ENCODE data around the gene SNAPC3. TPM values are rescaled to one million over a fixed set of nuclear protein-coding genes. Genes with fewer than 3 reads are reported as not detected.

SNAPC3 gene
- total and polyA plus RNA-seq, 7 experiments from 2014 or later = 10.1 to 44.4 (median 13.9) TPM

DNA sequence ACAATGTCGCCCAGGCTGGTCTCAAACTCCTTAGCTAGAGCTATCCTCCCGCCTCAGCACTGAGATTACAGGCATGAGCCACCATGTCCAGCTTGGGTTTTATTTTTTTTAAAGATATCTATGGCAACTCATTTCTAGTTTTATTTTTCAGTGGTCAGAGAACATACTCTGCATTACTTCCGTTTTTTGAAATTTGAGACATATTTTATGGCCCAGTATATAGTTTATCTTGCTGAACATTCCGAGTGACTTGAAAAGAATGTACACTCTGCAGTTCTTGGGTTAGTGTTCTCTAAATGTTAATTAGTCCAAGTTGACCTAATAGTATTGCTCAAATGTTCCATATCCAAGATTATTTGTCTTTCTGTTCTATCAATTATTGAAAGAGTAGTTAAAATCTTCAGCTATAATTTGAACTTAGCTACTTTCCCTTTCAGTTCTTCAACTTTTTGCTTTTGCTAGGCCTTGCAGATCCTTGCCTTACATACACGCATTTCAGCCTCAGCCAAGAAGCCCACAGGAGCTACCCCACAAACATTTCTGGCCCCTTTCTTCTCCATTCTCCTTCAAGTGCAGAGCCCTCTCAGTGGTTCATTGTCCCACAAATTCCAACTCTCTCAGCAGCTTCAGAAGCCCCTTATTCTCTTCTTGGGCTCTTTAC lies 22.3 kb upstream of the SNAPC3 start:
- Histone ChIP-seq H3K9me3 (ENCODE audit: control insufficient read depth in 2 of 3, low read length in 3 of 3) (peaks cover 0 to 7% (median 0%) of the 10 kb centered on the region in 3 experiments), H3K4me3 (ENCODE audit: low read length) (no peak overlapping the region), H3K36me3 (ENCODE audit: control insufficient read depth in 2 of 3, insufficient read depth in 3 of 3, low read length in 3 of 3) (no peaks in the 10 kb centered on the region), H3K27ac (ENCODE audit: low read depth, low read length) (no peak overlapping the region), H3K27me3 (ENCODE audit: control insufficient read depth in 2 of 2, insufficient read depth in 2 of 2, low read length in 2 of 2) (no peaks in the 10 kb centered on the region), H3K4me1 (ENCODE audit: control insufficient read depth in 2 of 2, insufficient read depth in 2 of 2, low read length in 2 of 2) (no peaks in the 10 kb centered on the region)
- no peaks in the 10 kb centered on the region for H3K4me1 Mint-ChIP-seq
- intact Hi-C loops (cut with micrococcal nuclease) = no loop called here
- CTCF ChIA-PET = interaction anchor here (1.0 kb wide), 1 partner anchor 45 kb away, joined by 4 read pairs; no protein-coding TSS in a partner anchor
- ATAC-seq = no peak
- no peak overlapping the region for H3K4me3 Mint-ChIP-seq
- peaks cover 0 to 7% (median 2%) of the 10 kb centered on the region in 5 donors for H3K36me3 Mint-ChIP-seq
- peaks cover 0 to 2% (median 0%) of the 10 kb centered on the region in 5 donors for H3K27me3 Mint-ChIP-seq
- peak overlapping the region in 1 of 9 donors; percentile 19 for H3K27ac Mint-ChIP-seq
- peaks cover 0 to 21% (median 8%) of the 10 kb centered on the region in 11 donors for H3K9me3 Mint-ChIP-seq
- POLR2A ChIA-PET = no interaction called here
- DNase-seq = no peak

DNA sequence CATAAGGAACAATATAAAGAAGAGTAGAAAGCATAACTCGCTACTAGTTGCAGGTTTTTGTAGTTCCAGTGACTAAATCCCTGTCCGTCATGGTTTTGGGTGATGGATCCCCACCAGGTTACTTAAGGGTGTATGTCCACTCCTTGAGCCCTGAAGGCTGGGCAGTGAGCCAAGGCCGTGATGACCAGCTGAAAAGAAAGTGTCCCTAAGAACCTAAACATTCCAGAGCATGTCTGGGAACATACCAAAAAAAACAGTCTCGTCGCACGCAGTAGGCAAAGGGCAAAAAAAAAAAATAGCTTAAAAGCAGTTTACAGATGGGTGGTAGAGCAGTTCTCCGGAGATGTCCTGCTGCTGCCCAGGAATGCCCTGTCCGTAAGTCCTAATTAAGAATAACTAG lies 21.4 kb upstream of the SNAPC3 start:
- ATAC-seq = no peak
- H3K27me3 ChIP-seq (ENCODE audit: control insufficient read depth in 2 of 2, insufficient read depth in 2 of 2, low read length in 2 of 2) = no peaks in the 10 kb centered on the region
- Mint-ChIP-seq H3K9me3 (peaks cover 0 to 24% (median 11%) of the 10 kb centered on the region in 11 donors), H3K4me3 (no peak overlapping the region), H3K4me1 (no peaks in the 10 kb centered on the region), H3K27ac (no peak overlapping the region), H3K27me3 (peaks cover 0 to 2% (median 0%) of the 10 kb centered on the region in 5 donors), H3K36me3 (peaks cover 0 to 7% (median 4%) of the 10 kb centered on the region in 5 donors)
- intact Hi-C loops (cut with micrococcal nuclease) = no loop called here
- H3K36me3 ChIP-seq (ENCODE audit: control insufficient read depth in 2 of 3, insufficient read depth in 3 of 3, low read length in 3 of 3) = no peaks in the 10 kb centered on the region
- ChIA-PET CTCF (no interaction called here), POLR2A (no interaction called here)
- H3K4me3 ChIP-seq (ENCODE audit: low read length) = no peak overlapping the region
- no peak for DNase-seq
- peaks cover 0 to 7% (median 0%) of the 10 kb centered on the region in 3 experiments for H3K9me3 ChIP-seq (ENCODE audit: control insufficient read depth in 2 of 3, low read length in 3 of 3)
- no peak overlapping the region for H3K27ac ChIP-seq (ENCODE audit: low read depth, low read length)
- H3K4me1 ChIP-seq (ENCODE audit: control insufficient read depth in 2 of 2, insufficient read depth in 2 of 2, low read length in 2 of 2) = no peaks in the 10 kb centered on the region

DNA sequence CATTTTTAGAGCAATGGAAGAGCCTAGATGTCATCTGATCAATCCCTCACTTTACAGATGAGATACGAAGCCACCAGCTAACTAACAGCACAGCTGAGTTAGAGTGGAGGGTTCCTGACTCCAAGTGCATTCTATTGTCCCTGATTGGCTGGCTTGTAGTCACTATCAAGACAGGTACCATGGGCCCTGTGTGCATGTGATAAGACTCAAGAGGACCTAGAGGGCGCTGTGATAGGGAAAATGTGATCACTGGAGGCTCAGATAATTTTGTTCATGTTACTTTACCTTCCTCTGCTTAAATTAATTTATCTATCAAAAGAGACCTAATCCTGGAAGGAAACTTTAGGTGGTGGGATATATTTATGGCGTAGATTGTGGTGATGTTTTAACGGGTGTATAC lies 19.5 kb upstream of the SNAPC3 start:
- Mint-ChIP-seq H3K27me3 (peaks cover 0 to 2% (median 0%) of the 10 kb centered on the region in 5 donors), H3K4me1 (no peaks in the 10 kb centered on the region), H3K9me3 (peaks cover 0 to 24% (median 11%) of the 10 kb centered on the region in 11 donors), H3K36me3 (peaks cover 0 to 7% (median 4%) of the 10 kb centered on the region in 5 donors), H3K4me3 (no peak overlapping the region), H3K27ac (no peak overlapping the region)
- H3K36me3 ChIP-seq (ENCODE audit: control insufficient read depth in 2 of 3, insufficient read depth in 3 of 3, low read length in 3 of 3) = no peaks in the 10 kb centered on the region
- no peak overlapping the region for H3K27ac ChIP-seq (ENCODE audit: low read depth, low read length)
- DNase-seq (no peak), ATAC-seq (peak; percentile 51)
- no peaks in the 10 kb centered on the region for H3K4me1 ChIP-seq (ENCODE audit: control insufficient read depth in 2 of 2, insufficient read depth in 2 of 2, low read length in 2 of 2)
- H3K4me3 ChIP-seq (ENCODE audit: low read length) = no peak overlapping the region
- H3K27me3 ChIP-seq (ENCODE audit: control insufficient read depth in 2 of 2, insufficient read depth in 2 of 2, low read length in 2 of 2) = no peaks in the 10 kb centered on the region
- ChIA-PET POLR2A (no interaction called here), CTCF (no interaction called here)
- peaks cover 0 to 7% (median 0%) of the 10 kb centered on the region in 3 experiments for H3K9me3 ChIP-seq (ENCODE audit: control insufficient read depth in 2 of 3, low read length in 3 of 3)
- intact Hi-C loops (cut with micrococcal nuclease) = no loop called here

DNA sequence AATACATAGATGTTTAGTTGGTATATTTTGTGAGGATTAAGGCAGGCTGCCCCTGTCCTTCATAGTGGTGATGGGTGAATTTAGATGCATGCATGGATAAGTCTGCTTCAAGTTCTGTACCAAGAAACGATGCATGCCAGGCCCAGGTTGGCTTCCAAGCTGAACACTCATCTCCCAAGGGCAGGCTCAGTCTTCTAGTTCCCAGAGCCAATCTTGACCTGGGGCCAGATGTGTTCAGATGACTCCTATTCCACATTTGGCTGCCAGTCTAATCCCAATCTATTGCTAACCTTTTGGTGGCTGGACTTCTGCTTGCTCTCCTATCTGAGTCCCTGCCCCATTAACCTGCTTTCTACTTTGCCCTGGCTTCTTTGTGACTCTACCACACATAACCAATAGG lies 18.5 kb upstream of the SNAPC3 start:
- Mint-ChIP-seq H3K36me3 (peaks cover 0 to 7% (median 4%) of the 10 kb centered on the region in 5 donors), H3K27ac (peak overlapping the region in 1 of 9 donors; percentile 14), H3K27me3 (peaks cover 0 to 2% (median 0%) of the 10 kb centered on the region in 5 donors), H3K4me3 (no peak overlapping the region), H3K4me1 (no peaks in the 10 kb centered on the region), H3K9me3 (peaks cover 0 to 24% (median 10%) of the 10 kb centered on the region in 11 donors)
- H3K9me3 ChIP-seq (ENCODE audit: control insufficient read depth in 2 of 3, low read length in 3 of 3) = peaks cover 0 to 7% (median 0%) of the 10 kb centered on the region in 3 experiments
- H3K4me3 ChIP-seq (ENCODE audit: low read length) = no peak overlapping the region
- H3K27ac ChIP-seq (ENCODE audit: low read depth, low read length) = no peak overlapping the region
- intact Hi-C loops (cut with micrococcal nuclease) = no loop called here
- ChIA-PET CTCF (interaction anchor here (0.8 kb wide), 1 partner anchor 29 kb away, joined by 3 read pairs; no protein-coding TSS in a partner anchor), POLR2A (no interaction called here)
- no peak for ATAC-seq
- no peak for DNase-seq
- no peaks in the 10 kb centered on the region for H3K36me3 ChIP-seq (ENCODE audit: control insufficient read depth in 2 of 3, insufficient read depth in 3 of 3, low read length in 3 of 3)
- H3K27me3 ChIP-seq (ENCODE audit: control insufficient read depth in 2 of 2, insufficient read depth in 2 of 2, low read length in 2 of 2) = no peaks in the 10 kb centered on the region
- H3K4me1 ChIP-seq (ENCODE audit: control insufficient read depth in 2 of 2, insufficient read depth in 2 of 2, low read length in 2 of 2) = no peaks in the 10 kb centered on the region

DNA sequence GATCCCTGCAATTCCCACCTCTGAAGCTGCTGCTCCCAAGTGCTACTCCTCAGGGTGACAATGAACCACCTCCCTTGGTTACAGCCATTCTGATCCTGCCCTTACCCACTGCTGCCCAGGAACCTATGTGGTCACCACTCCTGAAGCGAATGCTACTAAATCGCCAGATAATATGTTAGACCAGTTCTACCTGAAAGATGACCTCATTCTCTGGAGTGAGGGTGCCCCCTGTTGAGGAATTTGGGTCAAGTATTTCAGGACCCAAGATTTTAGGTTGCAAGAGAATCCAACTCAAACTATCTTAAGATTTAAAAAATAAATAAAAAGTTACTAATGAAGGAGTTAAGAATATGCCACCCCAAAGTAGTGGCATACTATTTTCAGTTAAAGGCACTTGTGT lies 5.8 kb upstream of the SNAPC3 start:
- Mint-ChIP-seq H3K9me3 (peaks cover 0 to 3% (median 0%) of the 10 kb centered on the region in 11 donors), H3K4me3 (no peak overlapping the region), H3K27ac (no peak overlapping the region), H3K4me1 (peaks cover 0 to 10% (median 2%) of the 10 kb centered on the region in 7 donors), H3K27me3 (peaks cover 0 to 7% (median 0%) of the 10 kb centered on the region in 5 donors), H3K36me3 (no peaks in the 10 kb centered on the region)
- H3K4me3 ChIP-seq (ENCODE audit: low read length) = no peak overlapping the region
- no peaks in the 10 kb centered on the region for H3K27me3 ChIP-seq (ENCODE audit: control insufficient read depth in 2 of 2, insufficient read depth in 2 of 2, low read length in 2 of 2)
- no peak overlapping the region for H3K27ac ChIP-seq (ENCODE audit: low read depth, low read length)
- H3K4me1 ChIP-seq (ENCODE audit: control insufficient read depth in 2 of 2, insufficient read depth in 2 of 2, low read length in 2 of 2) = no peaks in the 10 kb centered on the region
- ChIA-PET POLR2A (no interaction called here), CTCF (interaction anchor here (0.8 to 1.2 kb wide), 3 partner anchors 206 to 297 kb away, joined by 3 read pairs; no protein-coding TSS in a partner anchor)
- ATAC-seq = no peak
- H3K36me3 ChIP-seq (ENCODE audit: control insufficient read depth in 2 of 3, insufficient read depth in 3 of 3, low read length in 3 of 3) = no peaks in the 10 kb centered on the region
- DNase-seq = peak in 7 of 9 donors; percentile 21 to 45 (median 39)
- no peaks in the 10 kb centered on the region for H3K9me3 ChIP-seq (ENCODE audit: control insufficient read depth in 2 of 3, low read length in 3 of 3)
- intact Hi-C loops (cut with micrococcal nuclease) = loop anchor here (1.0 to 2.0 kb wide), 5 partner anchors 62 to 312 kb away; no protein-coding TSS in a partner anchor

DNA sequence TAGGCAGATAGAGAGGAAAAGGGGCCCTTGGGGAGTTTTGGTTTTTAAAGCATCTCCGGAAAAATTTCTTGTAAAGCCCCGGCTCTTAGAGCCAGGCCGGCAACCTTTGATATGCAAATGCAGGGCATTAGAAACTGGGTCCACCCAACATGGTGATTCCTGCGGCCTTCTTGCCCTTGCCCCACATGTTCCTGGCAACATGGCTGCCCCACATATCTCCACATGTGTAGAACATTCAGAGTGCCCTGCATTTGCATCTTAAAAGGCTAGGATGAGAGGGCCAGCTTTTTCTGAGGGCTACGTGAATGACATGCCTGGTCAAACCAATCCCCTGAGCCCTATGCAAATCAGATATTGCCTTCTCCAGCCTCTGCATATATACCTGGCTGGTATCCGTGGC lies 5.0 kb upstream of the SNAPC3 start:
- Histone ChIP-seq H3K36me3 (ENCODE audit: control insufficient read depth in 2 of 3, insufficient read depth in 3 of 3, low read length in 3 of 3) (no peaks in the 10 kb centered on the region), H3K4me3 (ENCODE audit: low read length) (no peak overlapping the region), H3K9me3 (ENCODE audit: control insufficient read depth in 2 of 3, low read length in 3 of 3) (no peaks in the 10 kb centered on the region), H3K27ac (ENCODE audit: low read depth, low read length) (no peak overlapping the region), H3K4me1 (ENCODE audit: control insufficient read depth in 2 of 2, insufficient read depth in 2 of 2, low read length in 2 of 2) (no peaks in the 10 kb centered on the region), H3K27me3 (ENCODE audit: control insufficient read depth in 2 of 2, insufficient read depth in 2 of 2, low read length in 2 of 2) (no peaks in the 10 kb centered on the region)
- Mint-ChIP-seq H3K36me3 (no peaks in the 10 kb centered on the region), H3K4me1 (peaks cover 0 to 16% (median 7%) of the 10 kb centered on the region in 7 donors), H3K9me3 (peaks cover 0 to 2% (median 0%) of the 10 kb centered on the region in 11 donors), H3K27me3 (no peaks in the 10 kb centered on the region), H3K4me3 (no peak overlapping the region), H3K27ac (no peak overlapping the region)
- POLR2A ChIA-PET = no interaction called here
- CTCF ChIA-PET = no interaction called here
- ATAC-seq (no peak), DNase-seq (no peak)
- intact Hi-C loops (cut with micrococcal nuclease) = loop anchor here (1.0 to 2.0 kb wide), 5 partner anchors 62 to 313 kb away; no protein-coding TSS in a partner anchor

Data from naive thymus-derived CD4-positive, alpha-beta T cell (primary cell).